DOHH2 (cell line): ENCODE measurements around the gene SUGCT.

Experiments used
- H3F3A ChIP-seq: fragments of 200-600 bp; sonication (generic), shearing (Covaris generic); 2 replicates; pipeline ENCODE4 v1.6.0; 2016; ENCODE audit warnings: antibody characterized with exemption, mild to moderate bottlenecking; ENCODE audit not compliant: control insufficient read depth, insufficient read depth
- H3K27ac ChIP-seq: fragments of 200-600 bp; sonication (generic); 2 replicates; pipeline ENCODE4 v1.5.1; 2014; ENCODE audit warnings: low read depth, mild to moderate bottlenecking, low read length, moderate library complexity
- H3K27me3 ChIP-seq: fragments of 200-600 bp; sonication (generic); 2 replicates; pipeline ENCODE4 v1.6.1; 2014; ENCODE audit warnings: mild to moderate bottlenecking, low read length, mixed read lengths; ENCODE audit not compliant: control insufficient read depth
- H3K36me3 ChIP-seq: fragments of 200-600 bp; sonication (generic); 2 replicates; pipeline ENCODE4 v1.6.1; 2014; ENCODE audit warnings: mild to moderate bottlenecking, low read length, moderate library complexity, mixed read lengths; ENCODE audit not compliant: control insufficient read depth
- H3K4me1 ChIP-seq: fragments of 200-600 bp; sonication (generic); 2 replicates; pipeline ENCODE4 v1.6.1; 2014; ENCODE audit warnings: mild to moderate bottlenecking, low read length, mixed read lengths; ENCODE audit not compliant: control insufficient read depth
- H3K4me2 ChIP-seq: fragments of 200-600 bp; sonication (generic); 2 replicates; pipeline ENCODE4 v1.6.0; 2014; ENCODE audit warnings: mild to moderate bottlenecking, low read length, moderate library complexity
- H3K4me3 ChIP-seq: fragments of 200-600 bp; sonication (generic); 2 replicates; pipeline ENCODE4 v1.5.1; 2014; ENCODE audit warnings: mild to moderate bottlenecking, low read length, mixed read lengths
- H3K79me2 ChIP-seq: fragments of 200-600 bp; sonication (generic); 2 replicates; pipeline ENCODE4 v1.6.1; 2014; ENCODE audit warnings: mild to moderate bottlenecking, low read length, mixed read lengths; ENCODE audit not compliant: control insufficient read depth
- H3K9me2 ChIP-seq: fragments of 200-600 bp; sonication (generic); replicated peaks from 2 replicates; pipeline ENCODE4 v1.6.1; 2014; ENCODE audit warnings: mild to moderate bottlenecking, low read length, mixed read lengths; ENCODE audit not compliant: control insufficient read depth
- H3K9me3 ChIP-seq: fragments of 200-600 bp; sonication (generic); 2 replicates; pipeline ENCODE4 v1.6.1; 2014; ENCODE audit warnings: antibody characterized with exemption, low read length, mixed read lengths; ENCODE audit not compliant: control insufficient read depth, insufficient read depth
- H4K20me1 ChIP-seq: fragments of 200-600 bp; sonication (generic); 2 replicates; pipeline ENCODE4 v1.6.0; 2014; ENCODE audit warnings: low read depth, mild to moderate bottlenecking, antibody characterized with exemption, low read length, moderate library complexity; ENCODE audit not compliant: control insufficient read depth, insufficient read depth
- EZH2phosphoT487 ChIP-seq: fragments of 200-600 bp; sonication (generic); IDR thresholded peaks from 2 replicates; pipeline ENCODE4 v1.6.1; 2017; ENCODE audit warnings: borderline replicate concordance, mild to moderate bottlenecking, antibody characterized with exemption, low read length, moderate library complexity, mixed read lengths
- TF ChIP-seq, protein P1 (sequence below): fragments of 200-600 bp; sonication (generic); IDR thresholded peaks from one replicate; pipeline ENCODE4 v1.5.1; 2014; ENCODE audit warnings: antibody characterized with exemption, mild to moderate bottlenecking, low read depth, low read length; ENCODE audit not compliant: poor library complexity, severe bottlenecking

SUGCT gene

DNA sequence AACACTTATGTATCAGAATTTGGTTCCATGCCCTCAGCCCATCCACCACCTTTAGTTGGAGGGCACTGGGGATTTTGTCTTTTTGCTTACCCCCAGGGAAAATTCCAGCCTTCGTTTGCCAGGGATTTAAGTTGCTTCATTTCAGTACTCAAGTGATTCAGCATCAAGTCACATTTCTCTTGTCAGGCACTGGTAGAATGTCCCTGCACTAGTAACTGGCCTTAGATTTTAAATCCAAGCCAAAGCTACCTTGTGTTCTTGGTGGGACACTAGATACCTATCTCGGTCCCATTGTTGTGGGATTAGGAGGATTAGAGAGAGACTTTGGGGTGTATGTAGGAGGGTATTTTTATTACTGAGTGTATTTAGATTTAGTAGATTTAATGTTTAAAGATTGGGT lies 613.1 kb downstream of the SUGCT start:
- no peaks in the 10 kb centered on the region for H4K20me1 ChIP-seq
- no peaks in the 10 kb centered on the region for H3K9me2 ChIP-seq
- H3K9me3 ChIP-seq = no peaks in the 10 kb centered on the region
- H3K4me2 ChIP-seq = no peak overlapping the region
- H3K27me3 ChIP-seq = no peaks in the 10 kb centered on the region
- peaks cover 18% of the 10 kb centered on the region for H3K4me1 ChIP-seq
- H3F3A ChIP-seq = no peaks in the 10 kb centered on the region
- no peak overlapping the region for H3K4me3 ChIP-seq
- no peak overlapping the region for H3K27ac ChIP-seq
- no peaks in the 10 kb centered on the region for H3K79me2 ChIP-seq
- TF ChIP-seq, protein P1, sequence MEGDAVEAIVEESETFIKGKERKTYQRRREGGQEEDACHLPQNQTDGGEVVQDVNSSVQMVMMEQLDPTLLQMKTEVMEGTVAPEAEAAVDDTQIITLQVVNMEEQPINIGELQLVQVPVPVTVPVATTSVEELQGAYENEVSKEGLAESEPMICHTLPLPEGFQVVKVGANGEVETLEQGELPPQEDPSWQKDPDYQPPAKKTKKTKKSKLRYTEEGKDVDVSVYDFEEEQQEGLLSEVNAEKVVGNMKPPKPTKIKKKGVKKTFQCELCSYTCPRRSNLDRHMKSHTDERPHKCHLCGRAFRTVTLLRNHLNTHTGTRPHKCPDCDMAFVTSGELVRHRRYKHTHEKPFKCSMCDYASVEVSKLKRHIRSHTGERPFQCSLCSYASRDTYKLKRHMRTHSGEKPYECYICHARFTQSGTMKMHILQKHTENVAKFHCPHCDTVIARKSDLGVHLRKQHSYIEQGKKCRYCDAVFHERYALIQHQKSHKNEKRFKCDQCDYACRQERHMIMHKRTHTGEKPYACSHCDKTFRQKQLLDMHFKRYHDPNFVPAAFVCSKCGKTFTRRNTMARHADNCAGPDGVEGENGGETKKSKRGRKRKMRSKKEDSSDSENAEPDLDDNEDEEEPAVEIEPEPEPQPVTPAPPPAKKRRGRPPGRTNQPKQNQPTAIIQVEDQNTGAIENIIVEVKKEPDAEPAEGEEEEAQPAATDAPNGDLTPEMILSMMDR = no peak
- no peak for TF ChIP-seq EZH2phosphoT487
- H3K36me3 ChIP-seq = no peaks in the 10 kb centered on the region

DNA sequence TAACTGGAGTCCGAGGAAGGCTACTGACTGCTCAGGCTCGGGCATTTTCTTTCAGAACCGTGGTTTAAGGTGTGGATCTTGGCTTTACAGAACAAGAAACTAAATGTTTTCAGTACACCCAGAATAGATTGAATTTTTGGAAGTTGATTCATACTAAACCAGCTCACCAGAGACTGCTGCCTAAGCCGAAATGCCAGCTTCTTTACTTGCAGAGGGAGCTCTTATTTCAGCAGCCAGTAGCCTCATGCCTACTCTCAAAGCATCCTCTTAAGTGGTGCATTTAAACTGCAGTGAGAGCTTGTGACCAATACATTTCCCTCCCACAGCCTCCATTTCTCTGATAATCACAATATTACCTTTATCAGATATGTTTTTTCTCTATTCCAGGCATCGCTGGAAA lies 615.1 kb downstream of the SUGCT start:
- no peak overlapping the region for H3K27ac ChIP-seq
- no peak overlapping the region for H3K4me3 ChIP-seq
- H3F3A ChIP-seq = no peaks in the 10 kb centered on the region
- H3K4me1 ChIP-seq = peaks cover 10% of the 10 kb centered on the region
- H3K4me2 ChIP-seq = no peak overlapping the region
- TF ChIP-seq, protein P1 = no peak
- TF ChIP-seq EZH2phosphoT487 = no peak
- H3K27me3 ChIP-seq = no peaks in the 10 kb centered on the region
- H3K79me2 ChIP-seq = no peaks in the 10 kb centered on the region
- H4K20me1 ChIP-seq = no peaks in the 10 kb centered on the region
- H3K9me2 ChIP-seq = no peaks in the 10 kb centered on the region
- no peaks in the 10 kb centered on the region for H3K36me3 ChIP-seq
- no peaks in the 10 kb centered on the region for H3K9me3 ChIP-seq

DNA sequence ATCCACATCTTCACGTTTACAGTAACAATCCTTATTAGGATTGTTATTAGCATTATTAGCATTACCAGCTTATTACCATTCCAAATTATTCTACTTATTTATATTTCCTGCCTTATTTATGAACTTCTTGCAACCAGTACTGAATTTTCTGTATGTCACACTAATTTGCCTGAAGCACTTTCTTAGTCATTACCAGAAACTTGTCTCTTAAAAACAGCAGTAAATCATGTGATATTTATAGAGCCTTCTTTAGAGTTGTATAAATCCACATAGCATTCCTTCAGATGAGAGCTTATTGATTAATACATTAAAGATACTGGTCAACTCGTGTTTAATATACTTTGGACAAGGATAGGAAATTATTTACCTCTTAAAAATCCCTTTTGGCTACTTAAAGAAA lies 618.6 kb downstream of the SUGCT start:
- TF ChIP-seq, protein P1 = no peak
- no peak for TF ChIP-seq EZH2phosphoT487
- H3K4me2 ChIP-seq = no peak overlapping the region
- H3K79me2 ChIP-seq = no peaks in the 10 kb centered on the region

DNA sequence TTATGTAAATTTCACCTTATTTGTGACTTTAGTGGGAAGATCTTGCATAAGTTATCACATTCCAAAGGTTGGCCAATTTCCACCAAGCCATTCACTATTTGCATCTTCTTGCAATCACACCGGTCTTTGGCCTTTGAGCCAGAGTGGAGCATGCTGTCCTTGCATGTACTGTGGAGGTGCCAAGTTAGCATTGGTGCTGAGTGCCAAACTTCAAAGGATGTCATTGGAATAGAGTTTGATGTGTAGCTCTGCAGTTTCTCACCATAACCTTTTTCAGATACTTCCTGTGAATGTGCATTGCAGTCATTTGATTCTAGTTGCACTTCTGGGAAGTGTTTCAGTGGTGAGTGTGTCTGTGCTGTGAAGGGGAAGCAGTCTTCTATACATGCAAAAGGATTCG lies 620.6 kb downstream of the SUGCT start:
- no peaks in the 10 kb centered on the region for H3K9me2 ChIP-seq
- H3K27me3 ChIP-seq = no peaks in the 10 kb centered on the region
- no peak overlapping the region for H3K4me2 ChIP-seq
- H3K4me3 ChIP-seq = no peak overlapping the region
- H3K36me3 ChIP-seq = no peaks in the 10 kb centered on the region
- H3K79me2 ChIP-seq = no peaks in the 10 kb centered on the region
- H3F3A ChIP-seq = no peaks in the 10 kb centered on the region
- peaks cover 12% of the 10 kb centered on the region for H3K4me1 ChIP-seq
- no peak overlapping the region for H3K27ac ChIP-seq
- H3K9me3 ChIP-seq = no peaks in the 10 kb centered on the region
- TF ChIP-seq, protein P1 = no peak
- TF ChIP-seq EZH2phosphoT487 = no peak
- H4K20me1 ChIP-seq = no peaks in the 10 kb centered on the region

More for the DNA sequence above, 618.6 kb downstream of the SUGCT start:
- H4K20me1 ChIP-seq = no peaks in the 10 kb centered on the region
- H3K36me3 ChIP-seq = no peaks in the 10 kb centered on the region
- H3F3A ChIP-seq = no peaks in the 10 kb centered on the region
- H3K9me3 ChIP-seq = no peaks in the 10 kb centered on the region
- no peaks in the 10 kb centered on the region for H3K9me2 ChIP-seq
- H3K27ac ChIP-seq = no peak overlapping the region
- no peaks in the 10 kb centered on the region for H3K27me3 ChIP-seq
- H3K4me1 ChIP-seq = peaks cover 12% of the 10 kb centered on the region
- no peak overlapping the region for H3K4me3 ChIP-seq
